HepG2 (cell line): ENCODE measurements around the gene EPO. TPM values are rescaled to one million over a fixed set of nuclear protein-coding genes. Genes with fewer than 3 reads are reported as not detected.

Experiments
- DMTF1 ChIP-seq: sonication (generic); formaldehyde crosslinking; IDR thresholded peaks from 2 replicates; pipeline ENCODE4 v1.4.0; 2020; ENCODE audit warnings: mild to moderate bottlenecking, missing genetic modification reagents
- KLF12 ChIP-seq: sonication (generic); formaldehyde crosslinking; IDR thresholded peaks from 2 replicates; pipeline ENCODE4 v1.4.0; 2020; ENCODE audit warnings: missing genetic modification reagents, borderline replicate concordance
- NBN ChIP-seq: fragments of 450-650 bp; conservative IDR thresholded peaks from 2 replicates; pipeline ENCODE4 v1.6.1; 2017
- PHF21A ChIP-seq: sonication (generic); formaldehyde crosslinking; IDR thresholded peaks from 2 replicates; pipeline ENCODE4 v1.5.0; 2020; ENCODE audit warnings: mild to moderate bottlenecking, missing genetic modification reagents
- PRDM15 ChIP-seq: sonication (generic); formaldehyde crosslinking; IDR thresholded peaks from 2 replicates; pipeline ENCODE4 v1.4.0; 2020; ENCODE audit warnings: missing genetic modification reagents
- RFX5 ChIP-seq: IDR thresholded peaks from 2 replicates; pipeline ENCODE4 v1.6.1; 2011; ENCODE audit warnings: low read depth, low read length, improper control_type of control experiment
- SMAD1 ChIP-seq: sonication (generic); formaldehyde crosslinking; IDR thresholded peaks from 2 replicates; pipeline ENCODE4 v1.4.0; 2020; ENCODE audit warnings: missing genetic modification reagents, low read depth, mild to moderate bottlenecking, borderline replicate concordance
- SRSF4 ChIP-seq: fragments of 200-400 bp; formaldehyde crosslinking; IDR thresholded peaks from one replicate; pipeline ENCODE4 v1.6.1; 2018; ENCODE audit warnings: mild to moderate bottlenecking, low read depth, low read length, moderate library complexity; ENCODE audit not compliant: poor library complexity, severe bottlenecking
- ZFP62 ChIP-seq: sonication (generic); formaldehyde crosslinking; IDR thresholded peaks from 2 replicates; pipeline ENCODE4 v1.4.0; 2020; ENCODE audit warnings: missing genetic modification reagents
- ZFYVE20 ChIP-seq: sonication (generic); formaldehyde crosslinking; IDR thresholded peaks from 2 replicates; pipeline ENCODE4 v1.8.0; 2023; ENCODE audit warnings: low read depth, mild to moderate bottlenecking, moderate library complexity, missing genetic modification reagents, borderline replicate concordance
- ZMAT5 ChIP-seq: sonication (generic); formaldehyde crosslinking; IDR thresholded peaks from 2 replicates; pipeline ENCODE4 v1.5.0; 2020; ENCODE audit warnings: mild to moderate bottlenecking, low read depth, missing genetic modification reagents, borderline replicate concordance
- ZNF224 ChIP-seq: sonication (generic); formaldehyde crosslinking; IDR thresholded peaks from 2 replicates; pipeline ENCODE4 v1.5.0; 2020; ENCODE audit warnings: mild to moderate bottlenecking, missing genetic modification reagents
- ZNF333 ChIP-seq: sonication (generic); formaldehyde crosslinking; IDR thresholded peaks from 2 replicates; pipeline ENCODE4 v1.4.0; 2020; ENCODE audit warnings: mild to moderate bottlenecking, missing genetic modification reagents, borderline replicate concordance
- ZNF546 ChIP-seq: sonication (generic); formaldehyde crosslinking; conservative IDR thresholded peaks from 2 replicates; pipeline ENCODE4 v1.8.1; 2023; ENCODE audit warnings: mild to moderate bottlenecking, missing genetic modification reagents
- ZNF615 ChIP-seq: sonication (generic); formaldehyde crosslinking; IDR thresholded peaks from 2 replicates; pipeline ENCODE4 v1.5.0; 2020; ENCODE audit warnings: mild to moderate bottlenecking, missing genetic modification reagents, borderline replicate concordance
- ZNF770 ChIP-seq: sonication (generic); formaldehyde crosslinking; IDR thresholded peaks from 2 replicates; pipeline ENCODE4 v1.5.0; 2020; ENCODE audit warnings: mild to moderate bottlenecking, missing genetic modification reagents
- polyA plus RNA-seq, 8 experiments: library from polyadenylated mRNA; depleted of rRNA in 3 of 8; stranded (reverse) in 7 of 8; unstranded in 1 of 8; fragments of >200 nt; fragmentation: Illumina TruSeq in 4 of 8; extraction: Trizol in 4 of 8; gene quantifications; 2 replicates each; pipeline versions ENCODE4 v1.2.1 to v1.2.3, GENCODE V29; 2011 to 2016; ENCODE audit warnings: low read depth in 4 of 8, missing spikeins in 1 of 8, mixed read lengths in 1 of 8; ENCODE audit not compliant: insufficient read depth in 1 of 8
- total RNA-seq, 5 experiments: library from RNA; depleted of rRNA; stranded (reverse); fragments of >200 nt; fragmentation: Illumina TruSeq; extraction: Trizol; gene quantifications; 2 replicates each; pipeline ENCODE4 v1.2.3, GENCODE V29; 2016; ENCODE audit warnings: low read depth in 1 of 5

EPO gene
- total and polyA plus RNA-seq, 2 of the 13 experiments (the other 11 are each of a cell fraction or from before 2014, with no cell fraction given), result 10.3 to 25.7 TPM

GRCh38 chr7:100673302-100673941, 46.8 kb upstream of the EPO start, which contains the start of gene GNB2 (continued):
- TF ChIP-seq ZNF546 (no peak), NBN (no peak), ZMAT5 (CRISPR knock-in tag) (no peak), KLF12 (CRISPR knock-in tag) (peak; percentile 71), SMAD1 (CRISPR knock-in tag) (no peak), DMTF1 (CRISPR knock-in tag) (no peak), RFX5 (no peak), PHF21A (CRISPR knock-in tag) (peak; percentile 70; the same call in 1 of the 2 replicates), PRDM15 (no peak), ZNF615 (CRISPR knock-in tag) (no peak), SRSF4 (no peak), ZNF333 (CRISPR knock-in tag) (0 out of 2 replicates have a peak, but pooled peaks have one; percentile 46), ZNF770 (CRISPR knock-in tag) (peak; percentile 60; the same call in 1 of the 2 replicates), ZFP62 (no peak), ZFYVE20 (CRISPR knock-in tag) (no peak), ZNF224 (no peak)
